T-helper 2 cell treated with Interferon-gamma antibody and Interleukin-4, amounts not matched to agents 5 μg/mL and 100 μg/mL, for 36 hours (primary cell): ENCODE data around the gene ERFL.

Experiments used
- DNase-seq: peaks from one replicate; pipeline ENCODE4 v3.0.0; 2021; ENCODE audit warnings: low spot score
- H3K27ac Mint-ChIP-seq: one replicate; pipeline ENCODE4 v1.8.0; 2021; ENCODE audit warnings: mild to moderate bottlenecking, mixed read lengths
- H3K27me3 Mint-ChIP-seq: one replicate; pipeline ENCODE4 v1.8.0; 2021; ENCODE audit warnings: low read depth, mixed read lengths
- H3K36me3 Mint-ChIP-seq: one replicate; pipeline ENCODE4 v1.8.0; 2021; ENCODE audit warnings: low read depth, mixed read lengths
- H3K4me1 Mint-ChIP-seq: one replicate; pipeline ENCODE4 v1.8.0; 2021; ENCODE audit warnings: low read depth, mixed read lengths
- H3K4me3 Mint-ChIP-seq: one replicate; pipeline ENCODE4 v1.8.0; 2022; ENCODE audit warnings: mild to moderate bottlenecking, moderate library complexity, mixed read lengths
- H3K9me3 Mint-ChIP-seq: one replicate; pipeline ENCODE4 v1.8.0; 2021; ENCODE audit warnings: mixed read lengths

Gene ERFL

GRCh38 chr19:41926763-41927496, 1.3 kb downstream of the ERFL start:
- H3K27ac Mint-ChIP-seq = no peak overlapping the region
- DNase-seq = no peak
- H3K27me3 Mint-ChIP-seq = peaks cover 26% of the 10 kb centered on the region
- no peak overlapping the region for H3K4me3 Mint-ChIP-seq
- peaks cover 4% of the 10 kb centered on the region for H3K36me3 Mint-ChIP-seq
- peaks cover 24% of the 10 kb centered on the region for H3K4me1 Mint-ChIP-seq
- H3K9me3 Mint-ChIP-seq = no peaks in the 10 kb centered on the region

GRCh38 chr19:41926028-41926762, 2.1 kb downstream of the ERFL start:
- peaks cover 26% of the 10 kb centered on the region for H3K4me1 Mint-ChIP-seq
- H3K27me3 Mint-ChIP-seq = peaks cover 27% of the 10 kb centered on the region
- H3K4me3 Mint-ChIP-seq = no peak overlapping the region
- H3K36me3 Mint-ChIP-seq = peaks cover 4% of the 10 kb centered on the region
- no peak for DNase-seq
- no peak overlapping the region for H3K27ac Mint-ChIP-seq
- H3K9me3 Mint-ChIP-seq = no peaks in the 10 kb centered on the region

- no peak for DNase-seq
- peaks cover 24% of the 10 kb centered on the region for H3K4me1 Mint-ChIP-seq
- peaks cover 22% of the 10 kb centered on the region for H3K27me3 Mint-ChIP-seq
- H3K36me3 Mint-ChIP-seq = peaks cover 4% of the 10 kb centered on the region
- H3K4me3 Mint-ChIP-seq = no peak overlapping the region
- no peaks in the 10 kb centered on the region for H3K9me3 Mint-ChIP-seq
- H3K27ac Mint-ChIP-seq = no peak overlapping the region
These were observed 2.8 kb downstream of the ERFL start for GRCh38 chr19:41925208-41926003.

- Mint-ChIP-seq H3K4me3 (no peak overlapping the region), H3K36me3 (peaks cover 4% of the 10 kb centered on the region), H3K27ac (no peak overlapping the region), H3K4me1 (peaks cover 19% of the 10 kb centered on the region), H3K27me3 (peaks cover 16% of the 10 kb centered on the region), H3K9me3 (no peaks in the 10 kb centered on the region)
- DNase-seq = no peak
These were observed 3.8 kb downstream of the ERFL start for GRCh38 chr19:41924151-41925145.

GRCh38 chr19:41923045-41923788, 5.0 kb downstream of the ERFL start:
- H3K36me3 Mint-ChIP-seq = no peaks in the 10 kb centered on the region
- peaks cover 12% of the 10 kb centered on the region for H3K4me1 Mint-ChIP-seq
- peaks cover 13% of the 10 kb centered on the region for H3K27me3 Mint-ChIP-seq
- H3K27ac Mint-ChIP-seq = peak overlapping the region; percentile 16
- no peak overlapping the region for H3K4me3 Mint-ChIP-seq
- DNase-seq = no peak
- H3K9me3 Mint-ChIP-seq = no peaks in the 10 kb centered on the region

- H3K4me1 Mint-ChIP-seq = peaks cover 12% of the 10 kb centered on the region
- no peaks in the 10 kb centered on the region for H3K36me3 Mint-ChIP-seq
- H3K27ac Mint-ChIP-seq = no peak overlapping the region
- H3K27me3 Mint-ChIP-seq = peaks cover 13% of the 10 kb centered on the region
- no peaks in the 10 kb centered on the region for H3K9me3 Mint-ChIP-seq
- no peak for DNase-seq
- H3K4me3 Mint-ChIP-seq = no peak overlapping the region
These were observed 5.7 kb downstream of the ERFL start for GRCh38 chr19:41922585-41922984.

GRCh38 chr19:41921577-41922576, 6.4 kb downstream of the ERFL start:
- H3K4me1 Mint-ChIP-seq = peaks cover 12% of the 10 kb centered on the region
- H3K27me3 Mint-ChIP-seq = peaks cover 13% of the 10 kb centered on the region
- no peak overlapping the region for H3K4me3 Mint-ChIP-seq
- no peaks in the 10 kb centered on the region for H3K36me3 Mint-ChIP-seq
- peak overlapping the region; percentile 7 for H3K27ac Mint-ChIP-seq
- no peak for DNase-seq
- no peaks in the 10 kb centered on the region for H3K9me3 Mint-ChIP-seq

GRCh38 chr19:41920882-41921576, 7.2 kb downstream of the ERFL start:
- Mint-ChIP-seq H3K27ac (no peak overlapping the region), H3K27me3 (peaks cover 13% of the 10 kb centered on the region), H3K4me3 (no peak overlapping the region), H3K9me3 (no peaks in the 10 kb centered on the region), H3K36me3 (no peaks in the 10 kb centered on the region), H3K4me1 (peaks cover 12% of the 10 kb centered on the region)
- no peak for DNase-seq

- DNase-seq = no peak
- H3K27me3 Mint-ChIP-seq = peaks cover 13% of the 10 kb centered on the region
- no peaks in the 10 kb centered on the region for H3K9me3 Mint-ChIP-seq
- no peaks in the 10 kb centered on the region for H3K36me3 Mint-ChIP-seq
- peaks cover 12% of the 10 kb centered on the region for H3K4me1 Mint-ChIP-seq
- H3K27ac Mint-ChIP-seq = no peak overlapping the region
- H3K4me3 Mint-ChIP-seq = no peak overlapping the region
These were observed 8.1 kb downstream of the ERFL start for GRCh38 chr19:41919948-41920712.

- H3K27ac Mint-ChIP-seq = no peak overlapping the region
- H3K27me3 Mint-ChIP-seq = peaks cover 22% of the 10 kb centered on the region
- DNase-seq = no peak
- H3K4me3 Mint-ChIP-seq = no peak overlapping the region
- no peaks in the 10 kb centered on the region for H3K36me3 Mint-ChIP-seq
- H3K9me3 Mint-ChIP-seq = no peaks in the 10 kb centered on the region
- H3K4me1 Mint-ChIP-seq = peaks cover 11% of the 10 kb centered on the region
These were observed 9.5 kb downstream of the ERFL start for GRCh38 chr19:41918653-41919244.

- DNase-seq = no peak
- no peaks in the 10 kb centered on the region for H3K9me3 Mint-ChIP-seq
- H3K27ac Mint-ChIP-seq = no peak overlapping the region
- H3K4me1 Mint-ChIP-seq = peaks cover 7% of the 10 kb centered on the region
- no peaks in the 10 kb centered on the region for H3K36me3 Mint-ChIP-seq
- no peak overlapping the region for H3K4me3 Mint-ChIP-seq
- H3K27me3 Mint-ChIP-seq = peaks cover 23% of the 10 kb centered on the region
These were observed 10.2 kb downstream of the ERFL start for GRCh38 chr19:41918095-41918494.
